Activated CD8-positive, alpha-beta T cell treated with anti-CD3 and anti-CD28 coated beads for 36 hours (primary cell): Measurements from ENCODE around the gene UCP2. TPM values are rescaled to one million over a fixed set of nuclear protein-coding genes. Genes with fewer than 3 reads are reported as not detected.
A peak's percentile ranks its signal among the peaks of the same experiment; 100 is the strongest.

Experiments
- ATAC-seq: fragments of 200-7000 bp; cut with Tn5 transposase; one replicate; pipeline ENCODE4 v1.10.0; 2021; ENCODE audit warnings: mild to moderate bottlenecking, moderate library complexity
- CTCF ChIA-PET: fragments of 350-600 bp; sonication (Branson Sonifier 250); formaldehyde crosslinking; loops from one replicate; lab custom pipeline; 2021; ENCODE audit warnings: antibody characterized with exemption; lab: Charles Lee
- POLR2A ChIA-PET: fragments of 350-600 bp; sonication (Branson Sonifier 250); formaldehyde crosslinking; loops from one replicate; lab custom pipeline; 2021; ENCODE audit warnings: antibody characterized with exemption; lab: Charles Lee
- DNase-seq: peaks from one replicate; pipeline ENCODE4 v3.0.0-alpha.2; 2020
- H3K27ac Mint-ChIP-seq: one replicate; pipeline ENCODE4 v1.8.0; 2021; ENCODE audit warnings: mild to moderate bottlenecking, mixed read lengths
- H3K27me3 Mint-ChIP-seq: one replicate; pipeline ENCODE4 v1.8.0; 2021; ENCODE audit warnings: mixed read lengths
- H3K36me3 Mint-ChIP-seq: one replicate; pipeline ENCODE4 v1.8.0; 2021; ENCODE audit warnings: low read depth, mixed read lengths
- H3K4me1 Mint-ChIP-seq: one replicate; pipeline ENCODE4 v1.8.0; 2021; ENCODE audit warnings: low read depth, mixed read lengths
- H3K4me3 Mint-ChIP-seq: one replicate; pipeline ENCODE4 v1.8.0; 2021; ENCODE audit warnings: mild to moderate bottlenecking, moderate library complexity, mixed read lengths
- H3K9me3 Mint-ChIP-seq: one replicate; pipeline ENCODE4 v1.8.0; 2021; ENCODE audit warnings: mixed read lengths
- intact Hi-C: fragments of 100-400 bp; cut with micrococcal nuclease; formaldehyde crosslinking; loops from one replicate; pipeline ENCODE4 v1.10.0; 2022
- total RNA-seq, 2 experiments: library from RNA; stranded (reverse); gene quantifications; one replicate each; pipeline ENCODE4 v1.2.3, GENCODE V29; 2021
- TF ChIP-seq, protein P1 (sequence below): fragments of 200-600 bp; IDR thresholded peaks from one replicate; pipeline ENCODE4 v1.8.0; 2022; ENCODE audit warnings: antibody characterized with exemption, mild to moderate bottlenecking

UCP2 gene
- total RNA-seq, 2 experiments from 2014 or later: 244 to 252 TPM

DNA sequence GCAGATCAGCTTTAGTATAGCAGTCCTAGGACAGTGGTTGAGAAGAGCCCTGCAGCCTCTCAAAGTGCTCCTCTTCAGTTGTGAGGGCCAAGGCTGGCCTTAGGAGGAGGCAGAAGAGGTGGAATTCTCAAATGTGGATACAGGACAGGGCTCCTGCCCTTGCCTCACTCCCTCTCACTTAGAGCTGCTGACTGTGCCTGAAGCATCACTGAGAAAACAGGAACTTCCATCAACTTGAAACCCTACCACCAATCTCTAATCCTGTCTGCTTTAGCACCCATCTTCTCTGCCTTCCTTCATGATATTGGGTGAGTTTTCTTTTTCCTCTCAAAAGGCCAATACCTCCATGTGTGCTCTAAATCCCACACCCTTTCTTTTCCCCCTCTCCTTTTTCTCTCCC is 40.6 kb upstream of the UCP2 start:
- intact Hi-C loops: no loop called here
- ATAC-seq (no peak), DNase-seq (no peak)
- TF ChIP-seq, protein P1, sequence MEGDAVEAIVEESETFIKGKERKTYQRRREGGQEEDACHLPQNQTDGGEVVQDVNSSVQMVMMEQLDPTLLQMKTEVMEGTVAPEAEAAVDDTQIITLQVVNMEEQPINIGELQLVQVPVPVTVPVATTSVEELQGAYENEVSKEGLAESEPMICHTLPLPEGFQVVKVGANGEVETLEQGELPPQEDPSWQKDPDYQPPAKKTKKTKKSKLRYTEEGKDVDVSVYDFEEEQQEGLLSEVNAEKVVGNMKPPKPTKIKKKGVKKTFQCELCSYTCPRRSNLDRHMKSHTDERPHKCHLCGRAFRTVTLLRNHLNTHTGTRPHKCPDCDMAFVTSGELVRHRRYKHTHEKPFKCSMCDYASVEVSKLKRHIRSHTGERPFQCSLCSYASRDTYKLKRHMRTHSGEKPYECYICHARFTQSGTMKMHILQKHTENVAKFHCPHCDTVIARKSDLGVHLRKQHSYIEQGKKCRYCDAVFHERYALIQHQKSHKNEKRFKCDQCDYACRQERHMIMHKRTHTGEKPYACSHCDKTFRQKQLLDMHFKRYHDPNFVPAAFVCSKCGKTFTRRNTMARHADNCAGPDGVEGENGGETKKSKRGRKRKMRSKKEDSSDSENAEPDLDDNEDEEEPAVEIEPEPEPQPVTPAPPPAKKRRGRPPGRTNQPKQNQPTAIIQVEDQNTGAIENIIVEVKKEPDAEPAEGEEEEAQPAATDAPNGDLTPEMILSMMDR: no peak
- no peaks in the 10 kb centered on the region for H3K9me3 Mint-ChIP-seq
- H3K27me3 Mint-ChIP-seq: no peaks in the 10 kb centered on the region
- no peak overlapping the region for H3K27ac Mint-ChIP-seq
- CTCF ChIA-PET: no interaction called here
- peaks cover 26% of the 10 kb centered on the region for H3K4me1 Mint-ChIP-seq
- POLR2A ChIA-PET: interaction anchor here (17.6 kb wide), 1 partner anchor 46 kb away, joined by 269 read pairs; the partner anchor contains the start of gene UCP2
- no peak overlapping the region for H3K4me3 Mint-ChIP-seq
- H3K36me3 Mint-ChIP-seq: peaks cover 19% of the 10 kb centered on the region

DNA sequence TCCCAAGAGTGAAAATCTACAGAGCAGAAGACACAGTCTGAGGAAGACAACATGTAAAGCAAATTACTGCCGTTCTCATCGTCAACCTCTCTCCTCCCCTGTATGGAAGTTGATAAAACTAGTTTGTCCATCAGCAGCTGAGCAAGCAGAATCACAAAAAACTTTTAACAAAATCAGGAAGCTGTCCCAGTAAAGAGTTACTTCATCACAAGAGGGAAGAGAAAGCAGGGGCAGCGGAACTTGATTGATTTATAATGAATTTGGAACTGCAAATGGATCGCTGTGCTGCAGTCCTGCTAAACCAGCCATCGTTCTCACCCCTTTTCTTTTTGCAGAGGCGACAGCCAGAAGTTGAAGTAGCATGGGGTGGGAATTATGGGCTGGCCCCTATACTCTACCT is 39.9 kb upstream of the UCP2 start:
- Mint-ChIP-seq H3K4me3 (no peak overlapping the region), H3K36me3 (peaks cover 19% of the 10 kb centered on the region), H3K27ac (no peak overlapping the region), H3K4me1 (peaks cover 26% of the 10 kb centered on the region), H3K27me3 (no peaks in the 10 kb centered on the region), H3K9me3 (no peaks in the 10 kb centered on the region)
- intact Hi-C loops: no loop called here
- ChIA-PET CTCF (no interaction called here), POLR2A (interaction anchor here (0.8 to 17.6 kb wide), 3 partner anchors 32 to 638 kb away, joined by 3 to 269 read pairs (median 3); partner anchors contain the start of gene UCP2)
- DNase-seq (no peak), ATAC-seq (no peak)
- TF ChIP-seq, protein P1: no peak

DNA sequence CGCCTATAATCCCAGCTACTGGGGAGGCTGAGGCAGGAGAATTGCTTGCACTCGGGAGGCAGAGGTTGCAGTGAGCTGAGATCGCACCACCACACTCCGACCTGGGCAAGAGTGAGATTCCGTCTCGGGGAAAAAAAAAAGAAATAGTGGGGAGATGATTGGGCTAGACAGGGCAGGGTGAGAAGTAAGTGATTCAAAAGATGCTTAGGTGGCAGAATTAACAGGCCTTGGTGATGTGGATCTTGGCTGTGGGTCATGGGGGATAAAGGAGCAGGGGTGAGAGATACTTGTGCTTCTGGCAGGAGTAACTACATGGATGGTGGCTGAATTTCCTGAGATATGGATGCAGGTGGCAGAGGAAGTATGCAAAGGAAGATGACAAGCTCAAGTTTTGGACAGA is 39.4 kb upstream of the UCP2 start:
- Mint-ChIP-seq H3K27ac (no peak overlapping the region), H3K4me1 (peaks cover 26% of the 10 kb centered on the region), H3K36me3 (peaks cover 23% of the 10 kb centered on the region), H3K9me3 (no peaks in the 10 kb centered on the region), H3K4me3 (no peak overlapping the region), H3K27me3 (no peaks in the 10 kb centered on the region)
- ChIA-PET CTCF (interaction anchor here (1.7 kb wide), 1 partner anchor 58 kb away, joined by 4 read pairs; no protein-coding TSS in a partner anchor), POLR2A (interaction anchor here (1.0 to 17.6 kb wide), 3 partner anchors 11 to 45 kb away, joined by 3 to 269 read pairs (median 16); partner anchors contain the start of gene UCP2)
- intact Hi-C loops: no loop called here
- DNase-seq: no peak
- TF ChIP-seq, protein P1: no peak
- no peak for ATAC-seq

DNA sequence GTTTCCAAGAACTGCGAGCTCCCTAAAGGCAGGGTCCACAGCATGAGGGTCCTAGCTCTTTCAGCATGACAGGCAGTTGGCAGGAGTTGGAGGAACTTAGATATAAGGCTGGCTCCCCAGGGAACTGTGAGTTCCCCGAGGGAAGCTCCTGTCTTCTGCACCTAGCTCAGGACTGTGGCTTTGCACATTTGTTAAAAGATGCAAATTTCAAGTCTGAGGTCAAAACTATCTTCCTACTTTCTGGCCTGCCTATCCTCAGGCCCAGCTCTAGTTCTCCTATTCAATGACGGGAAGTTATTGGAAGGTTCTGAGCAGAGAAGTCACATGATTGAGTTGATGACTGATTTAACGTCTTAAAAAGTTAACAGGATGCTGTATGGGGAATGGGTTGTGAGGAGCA is 37.9 kb upstream of the UCP2 start:
- H3K27ac Mint-ChIP-seq: no peak overlapping the region
- TF ChIP-seq, protein P1: no peak
- intact Hi-C loops: no loop called here
- no peak overlapping the region for H3K4me3 Mint-ChIP-seq
- H3K27me3 Mint-ChIP-seq: no peaks in the 10 kb centered on the region
- DNase-seq (no peak), ATAC-seq (no peak)
- H3K4me1 Mint-ChIP-seq: peaks cover 28% of the 10 kb centered on the region
- POLR2A ChIA-PET: interaction anchor here (0.8 to 17.6 kb wide), 4 partner anchors 9 to 44 kb away, joined by 3 to 269 read pairs (median 17); partner anchors contain the start of gene UCP2
- CTCF ChIA-PET: interaction anchor here (0.9 to 1.7 kb wide), 3 partner anchors 8 to 57 kb away, joined by 3 to 6 read pairs (median 4); no protein-coding TSS in a partner anchor
- no peaks in the 10 kb centered on the region for H3K9me3 Mint-ChIP-seq
- H3K36me3 Mint-ChIP-seq: peaks cover 23% of the 10 kb centered on the region

DNA sequence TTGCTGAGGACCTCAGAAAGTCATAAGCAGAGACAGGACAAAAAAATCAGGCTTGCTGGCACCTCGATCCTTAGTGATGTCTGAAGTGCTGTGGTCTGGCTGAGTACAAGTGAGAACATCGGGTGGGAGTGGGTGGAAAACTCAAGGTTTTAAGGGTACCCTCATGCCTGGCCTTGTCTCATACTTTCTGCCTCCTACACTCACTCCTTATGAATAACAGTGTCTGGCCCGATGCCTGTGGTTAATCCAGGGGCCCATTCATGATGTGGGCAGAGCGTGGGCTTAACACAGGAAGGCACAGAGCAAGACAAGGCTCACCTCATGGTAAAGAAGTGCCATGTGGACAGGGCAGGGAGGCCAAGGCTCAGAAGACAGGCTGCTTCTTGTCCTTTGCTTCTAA is 37.2 kb upstream of the UCP2 start:
- TF ChIP-seq, protein P1: no peak
- DNase-seq: peak; percentile 90
- H3K27ac Mint-ChIP-seq: no peak overlapping the region
- peak; percentile 84 for ATAC-seq
- POLR2A ChIA-PET: interaction anchor here (0.6 to 17.6 kb wide), 9 partner anchors 9 to 394 kb away, joined by 3 to 269 read pairs (median 11); partner anchors contain the start of genes UCP2 and UCP3
- H3K27me3 Mint-ChIP-seq: no peaks in the 10 kb centered on the region
- intact Hi-C loops: loop anchor here (1.0 to 5.0 kb wide), 2 partner anchors 11 to 38 kb away; partner anchors contain the start of genes UCP2 and UCP3
- no peak overlapping the region for H3K4me3 Mint-ChIP-seq
- peaks cover 25% of the 10 kb centered on the region for H3K36me3 Mint-ChIP-seq
- H3K9me3 Mint-ChIP-seq: no peaks in the 10 kb centered on the region
- CTCF ChIA-PET: interaction anchor here (1.6 kb wide), 1 partner anchor 12 kb away, joined by 3 read pairs; no protein-coding TSS in a partner anchor
- peaks cover 30% of the 10 kb centered on the region for H3K4me1 Mint-ChIP-seq
